Transverse colon (tissue), 4 donors: ENCODE measurements around the gene SIPA1L3. TPM values are rescaled to one million over a fixed set of nuclear protein-coding genes. Genes with fewer than 3 reads are reported as not detected.

Experiments used
- DNase-seq: peaks from one replicate; pipeline ENCODE4 v3.0.0-alpha.2; 2019
- H3K27ac ChIP-seq, 4 donors: fragments of 200-600 bp; sonication (generic); 2 replicates each; pipeline ENCODE4 v1.5.1; 2016 to 2018; ENCODE audit warnings: inconsistent platforms in 4 of 4
- H3K27me3 ChIP-seq: fragments of 200-600 bp; sonication (generic); 2 replicates; pipeline ENCODE4 v1.5.1; 2017; ENCODE audit warnings: inconsistent platforms
- H3K36me3 ChIP-seq, 4 donors: fragments of 200-600 bp; sonication (generic); 2 replicates each; pipeline ENCODE4 v1.5.1; 2017 to 2019; ENCODE audit warnings: inconsistent platforms in 4 of 4
- H3K4me1 ChIP-seq, 4 donors: fragments of 200-600 bp; sonication (generic); 2 replicates each; pipeline ENCODE4 v1.5.1; 2017 to 2020; ENCODE audit warnings: inconsistent platforms in 4 of 4
- H3K4me3 ChIP-seq, 4 donors: fragments of 200-600 bp; sonication (generic); 1 replicate in 1 of 4; 2 replicates in 3 of 4; pipeline versions ENCODE4 v1.5.1 to v1.6.1; 2017 to 2019; ENCODE audit warnings: inconsistent platforms in 4 of 4
- H3K9me3 ChIP-seq, 2 donors: fragments of 200-600 bp; sonication (generic); 2 replicates each; pipeline ENCODE4 v1.5.1; 2017 to 2019; ENCODE audit warnings: inconsistent platforms in 2 of 2
- CTCF ChIP-seq, 5 experiments: fragments of 200-600 bp in 3 of 5; fragments of 450-650 bp in 2 of 5; sonication (generic) in 3 of 5; IDR thresholded peaks; 1 replicate in 2 of 5; 2 replicates in 3 of 5; pipeline ENCODE4 v1.5.1; 2016 to 2017; ENCODE audit warnings: antibody characterized with exemption in 5 of 5, inconsistent platforms in 3 of 5, mild to moderate bottlenecking in 2 of 5, moderate library complexity in 1 of 5
- EP300 ChIP-seq: sonication (generic); formaldehyde crosslinking; IDR thresholded peaks from one replicate; pipeline ENCODE4 v1.6.1; 2017; ENCODE audit warnings: antibody characterized with exemption, low read depth
- POLR2A ChIP-seq: fragments of 450-650 bp; IDR thresholded peaks from one replicate; pipeline ENCODE4 v1.6.1; 2016; ENCODE audit warnings: antibody characterized with exemption, mild to moderate bottlenecking, moderate library complexity
- POLR2AphosphoS5 ChIP-seq, 3 donors: sonication (generic); formaldehyde crosslinking; IDR thresholded peaks; one replicate each; pipeline ENCODE4 v1.6.1; 2016; ENCODE audit warnings: antibody characterized with exemption in 3 of 3
- WGBS, 2 donors: methylation state at CpG; one replicate each; pipeline ENCODE4 v1.1.5; 2018; ENCODE audit warnings: low coverage in 1 of 2; 5-methylcytosine and 5-hydroxymethylcytosine counted together
- in situ Hi-C, 4 donors: fragments of 200-750 bp; cut with MboI; loops; one replicate each; pipeline versions ENCODE4 v1.15.0 to v1.15.1; 2017; ENCODE audit warnings: low sequenced_read_pairs in 3 of 4, low pct_ligation_motif_present in 1 of 4, low pct_unique_long_range_greater_than_20kb in 1 of 4
- intact Hi-C: fragments of 100-400 bp; cut with DNase I; formaldehyde crosslinking; loops from one replicate; pipeline ENCODE4 v1.15.1; 2023; ENCODE audit warnings: low total_unique reads
- total RNA-seq, 4 donors: library from RNA; depleted of rRNA; stranded (reverse); fragments of >200 nt; gene quantifications; one replicate each; pipeline ENCODE4 v1.1.0, GENCODE V29; 2016

Gene SIPA1L3
- total RNA-seq, 4 donors from 2014 or later, result 191 to 284 (median 231) TPM

GRCh38 chr19:38201731-38202130, 294.7 kb downstream of the SIPA1L3 start:
- no peaks in the 10 kb centered on the region for H3K9me3 ChIP-seq
- peaks cover 0 to 11% (median 2%) of the 10 kb centered on the region in 4 donors for H3K36me3 ChIP-seq
- WGBS, 2 donors, result 89 to 91% methylated on average over 7 to 15 of the region's 15 CpGs
- TF ChIP-seq EP300 (no peak), POLR2A (no peak), POLR2AphosphoS5 (IDR thresholded peaks at IDR 0.05) (no peak), CTCF (IDR thresholded peaks at IDR 0.05) (no peak)
- DNase-seq, result no peak
- no peaks in the 10 kb centered on the region for H3K4me1 ChIP-seq
- H3K27ac ChIP-seq, result no peak overlapping the region
- in situ Hi-C loops (loop anchor here in 1 of 4 donors (25.0 kb wide), 1 partner anchor 314 kb away; no protein-coding TSS in a partner anchor), intact Hi-C loops (no loop called here)
- no peaks in the 10 kb centered on the region for H3K27me3 ChIP-seq
- H3K4me3 ChIP-seq, result no peak overlapping the region

- TF ChIP-seq CTCF (IDR thresholded peaks at IDR 0.05) (no peak), POLR2A (no peak), POLR2AphosphoS5 (IDR thresholded peaks at IDR 0.05) (no peak), EP300 (no peak)
- 95% methylated on average over 8 to 14 of the region's 14 CpGs for WGBS, 2 donors
- in situ Hi-C loops (loop anchor here in 1 of 4 donors (25.0 kb wide), 1 partner anchor 315 kb away; no protein-coding TSS in a partner anchor), intact Hi-C loops (no loop called here)
- Histone ChIP-seq H3K4me3 (no peak overlapping the region), H3K4me1 (no peaks in the 10 kb centered on the region), H3K27me3 (peaks cover 1% of the 10 kb centered on the region), H3K9me3 (no peaks in the 10 kb centered on the region), H3K36me3 (peaks cover 0 to 11% (median 2%) of the 10 kb centered on the region in 4 donors), H3K27ac (no peak overlapping the region)
- DNase-seq, result no peak
Observed at GRCh38 chr19:38202504-38202903, 295.5 kb downstream of the SIPA1L3 start.

- peaks cover 4% of the 10 kb centered on the region for H3K27me3 ChIP-seq
- no peaks in the 10 kb centered on the region for H3K9me3 ChIP-seq
- no peak for DNase-seq
- H3K4me3 ChIP-seq, result no peak overlapping the region
- H3K36me3 ChIP-seq, result peaks cover 0 to 11% (median 2%) of the 10 kb centered on the region in 4 donors
- in situ Hi-C loops (loop anchor here in 1 of 4 donors (25.0 kb wide), 1 partner anchor 316 kb away; no protein-coding TSS in a partner anchor), intact Hi-C loops (no loop called here)
- no peaks in the 10 kb centered on the region for H3K4me1 ChIP-seq
- H3K27ac ChIP-seq, result no peak overlapping the region
- WGBS, 2 donors, result 96% methylated on average over 11 of the region's 13 CpGs; no CpG with 5 or more reads in 1 of the 2 donors
- TF ChIP-seq POLR2AphosphoS5 (IDR thresholded peaks at IDR 0.05) (no peak), POLR2A (no peak)
Observed at GRCh38 chr19:38203197-38203596, 296.2 kb downstream of the SIPA1L3 start.

GRCh38 chr19:38204096-38204495, 297.1 kb downstream of the SIPA1L3 start:
- H3K9me3 ChIP-seq, result no peaks in the 10 kb centered on the region
- intact Hi-C loops (no loop called here), in situ Hi-C loops (loop anchor here in 1 of 4 donors (25.0 kb wide), 1 partner anchor 317 kb away; no protein-coding TSS in a partner anchor)
- no peak for TF ChIP-seq CTCF (IDR thresholded peaks at IDR 0.05)
- TF ChIP-seq POLR2A, result no peak
- TF ChIP-seq EP300, result no peak
- TF ChIP-seq POLR2AphosphoS5 (IDR thresholded peaks at IDR 0.05), result no peak
- H3K4me3 ChIP-seq, result no peak overlapping the region
- peaks cover 12% of the 10 kb centered on the region for H3K27me3 ChIP-seq
- no peak overlapping the region for H3K27ac ChIP-seq
- no peak for DNase-seq
- WGBS, 2 donors, result 92% methylated on average over 8 of the region's 8 CpGs; no CpG with 5 or more reads in 1 of the 2 donors
- H3K4me1 ChIP-seq, result peaks cover 0 to 3% (median under 1%) of the 10 kb centered on the region in 4 donors
- H3K36me3 ChIP-seq, result peaks cover 0 to 11% (median 2%) of the 10 kb centered on the region in 4 donors
